SK-N-MC (cell line): ENCODE results near the gene CDK5R2.
A peak's percentile ranks its signal among the peaks of the same experiment; 100 is the strongest.

ENCODE experiments used
- DNase-seq: peaks from one replicate; pipeline ENCODE4 v3.0.0-alpha.2; 2011; ENCODE audit warnings: low read depth, low spot score
- H3K27ac ChIP-seq: fragments of 200-600 bp; sonication (generic); 2 replicates; pipeline ENCODE4 v1.5.1; 2016; ENCODE audit warnings: mixed run types
- H3K36me3 ChIP-seq: fragments of 200-600 bp; sonication (generic); 2 replicates; pipeline ENCODE4 v1.6.1; 2017; ENCODE audit warnings: antibody characterized with exemption, low read length, mixed read lengths; ENCODE audit not compliant: insufficient read depth
- H3K4me3 ChIP-seq: fragments of 200-600 bp; sonication (generic); 2 replicates; pipeline ENCODE4 v1.5.1; 2016
- H3K9ac ChIP-seq: fragments of 200-600 bp; sonication (generic); 2 replicates; pipeline ENCODE4 v1.8.0; 2017; ENCODE audit warnings: mixed run types, mixed read lengths; ENCODE audit not compliant: insufficient read length
- H3K9me3 ChIP-seq: fragments of 200-600 bp; sonication (generic); 2 replicates; pipeline ENCODE4 v1.6.1; 2017; ENCODE audit warnings: low read depth, mild to moderate bottlenecking, antibody characterized with exemption, low read length, moderate library complexity, mixed read lengths
- EZH2 ChIP-seq: fragments of 200-600 bp; sonication (generic); IDR thresholded peaks from one replicate; pipeline ENCODE4 v1.6.1; 2017; ENCODE audit warnings: antibody characterized with exemption
- FOXP2 ChIP-seq: optimal IDR thresholded peaks from 2 replicates; pipeline ENCODE3; 2011; ENCODE audit warnings: mild to moderate bottlenecking, moderate library complexity; ENCODE audit not compliant: insufficient read depth; ENCODE audit errors: extremely low read length, control extremely low read depth
- POLR2AphosphoS5 ChIP-seq: IDR thresholded peaks from 2 replicates; pipeline ENCODE4 v1.6.1; 2012; ENCODE audit warnings: mild to moderate bottlenecking, low read depth, low read length, borderline replicate concordance

CDK5R2 gene

DNA sequence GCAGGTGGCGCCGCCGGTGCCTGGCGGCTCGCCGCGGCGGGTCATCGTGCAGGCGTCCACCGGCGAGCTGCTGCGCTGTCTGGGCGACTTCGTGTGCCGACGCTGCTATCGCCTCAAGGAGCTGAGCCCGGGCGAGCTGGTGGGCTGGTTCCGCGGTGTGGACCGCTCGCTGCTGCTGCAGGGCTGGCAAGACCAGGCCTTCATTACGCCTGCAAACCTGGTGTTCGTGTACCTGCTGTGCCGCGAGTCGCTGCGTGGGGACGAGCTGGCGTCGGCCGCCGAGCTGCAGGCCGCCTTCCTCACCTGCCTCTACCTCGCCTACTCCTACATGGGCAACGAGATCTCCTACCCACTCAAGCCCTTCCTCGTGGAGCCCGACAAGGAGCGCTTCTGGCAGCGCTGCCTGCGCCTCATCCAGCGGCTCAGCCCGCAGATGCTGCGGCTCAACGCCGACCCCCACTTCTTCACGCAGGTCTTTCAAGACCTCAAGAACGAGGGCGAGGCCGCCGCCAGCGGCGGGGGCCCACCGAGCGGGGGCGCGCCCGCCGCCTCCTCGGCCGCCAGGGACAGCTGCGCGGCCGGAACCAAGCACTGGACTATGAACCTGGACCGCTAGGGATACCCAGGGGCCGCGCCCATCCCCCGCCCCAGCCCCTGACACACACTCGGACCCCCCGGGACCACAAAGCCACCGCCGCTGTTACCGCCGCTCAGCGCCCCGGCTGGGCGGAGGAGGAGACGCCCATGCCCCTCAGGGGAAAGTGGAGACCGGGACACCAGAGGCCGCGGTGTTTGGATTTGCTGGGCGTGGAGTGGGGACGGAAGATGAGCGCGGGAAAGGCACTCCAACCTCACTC, 1.1 kb downstream of the CDK5R2 start:
- Histone ChIP-seq H3K27ac (no peak overlapping the region), H3K4me3 (peak overlapping the region; percentile 58), H3K9me3 (no peaks in the 10 kb centered on the region), H3K9ac (no peak overlapping the region), H3K36me3 (no peaks in the 10 kb centered on the region)
- no peak for TF ChIP-seq FOXP2
- TF ChIP-seq EZH2 = no peak
- no peak for TF ChIP-seq POLR2AphosphoS5
- no peak for DNase-seq

DNA sequence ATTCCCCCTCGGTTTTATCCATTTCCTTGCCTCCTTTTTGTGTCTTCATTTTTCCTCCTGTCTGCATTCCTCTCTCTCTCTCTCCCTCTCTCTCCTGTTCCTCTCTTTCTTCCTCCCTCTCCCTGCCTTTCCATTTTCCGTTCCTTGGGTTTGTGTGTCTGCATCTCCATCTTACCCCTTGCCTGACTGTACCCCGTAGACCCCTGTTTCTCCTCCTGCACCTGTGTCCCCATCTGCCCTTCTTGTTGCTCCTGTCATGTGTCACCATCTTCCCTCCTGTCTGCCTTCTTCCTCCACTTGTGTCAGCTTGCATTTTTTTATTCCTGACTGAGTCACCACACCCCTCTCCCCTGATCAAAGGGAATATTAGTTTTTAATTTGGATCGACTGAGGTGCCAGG, 1.8 kb downstream of the CDK5R2 start:
- no peak for DNase-seq
- no peak overlapping the region for H3K27ac ChIP-seq
- TF ChIP-seq FOXP2 = no peak
- no peak for TF ChIP-seq POLR2AphosphoS5
- no peaks in the 10 kb centered on the region for H3K36me3 ChIP-seq
- H3K4me3 ChIP-seq = peak overlapping the region; percentile 61
- H3K9me3 ChIP-seq = no peaks in the 10 kb centered on the region
- no peak overlapping the region for H3K9ac ChIP-seq

DNA sequence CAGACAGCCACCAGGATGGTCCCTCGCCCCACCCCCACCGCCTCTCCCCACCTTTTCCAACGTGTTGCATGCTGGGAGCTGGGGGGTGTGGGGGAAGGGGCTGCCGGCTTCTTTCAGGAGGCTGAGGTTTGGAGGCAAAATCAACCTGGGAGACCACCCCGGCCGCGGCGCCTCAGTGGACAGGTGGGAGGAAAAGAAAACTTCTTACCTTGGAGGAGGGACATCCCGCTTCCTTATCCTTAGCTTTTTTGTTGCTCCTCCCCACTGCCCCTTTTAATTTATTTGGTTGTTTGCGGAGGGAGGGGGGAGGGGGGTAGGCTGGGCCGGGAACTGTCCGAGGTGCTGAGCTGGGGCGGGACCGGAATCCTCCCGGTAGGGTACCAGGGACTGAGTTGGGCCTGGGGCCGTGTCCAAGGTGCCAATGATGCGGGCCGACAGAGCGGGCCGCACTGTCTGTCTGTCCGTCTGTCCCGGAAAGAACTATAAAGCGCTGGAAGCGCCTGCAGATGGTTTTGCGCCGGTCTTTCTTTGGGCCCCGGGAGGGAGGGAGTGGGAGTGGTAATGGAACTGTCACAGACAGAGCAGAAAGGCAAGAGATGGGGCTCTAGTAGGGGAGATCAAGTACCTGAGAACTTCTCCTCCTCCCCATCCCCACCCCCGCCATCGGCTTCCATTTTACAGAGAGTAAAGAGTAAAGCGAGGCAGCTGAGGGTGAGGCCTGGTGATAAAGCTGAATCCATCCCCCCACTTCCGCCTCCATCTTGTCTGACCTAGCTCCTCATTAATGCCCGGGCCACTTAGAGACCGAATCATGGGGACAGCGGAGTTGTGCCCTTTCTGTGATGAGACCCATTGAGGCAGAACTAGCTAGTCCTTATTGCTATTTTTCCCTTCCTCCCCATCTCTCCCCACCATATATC, 2.4 kb downstream of the CDK5R2 start:
- H3K9me3 ChIP-seq = no peaks in the 10 kb centered on the region
- H3K36me3 ChIP-seq = no peaks in the 10 kb centered on the region
- TF ChIP-seq EZH2 (no peak), FOXP2 (no peak), POLR2AphosphoS5 (no peak)
- H3K4me3 ChIP-seq = peak overlapping the region; percentile 61
- no peak overlapping the region for H3K27ac ChIP-seq
- H3K9ac ChIP-seq = no peak overlapping the region
- no peak for DNase-seq

DNA sequence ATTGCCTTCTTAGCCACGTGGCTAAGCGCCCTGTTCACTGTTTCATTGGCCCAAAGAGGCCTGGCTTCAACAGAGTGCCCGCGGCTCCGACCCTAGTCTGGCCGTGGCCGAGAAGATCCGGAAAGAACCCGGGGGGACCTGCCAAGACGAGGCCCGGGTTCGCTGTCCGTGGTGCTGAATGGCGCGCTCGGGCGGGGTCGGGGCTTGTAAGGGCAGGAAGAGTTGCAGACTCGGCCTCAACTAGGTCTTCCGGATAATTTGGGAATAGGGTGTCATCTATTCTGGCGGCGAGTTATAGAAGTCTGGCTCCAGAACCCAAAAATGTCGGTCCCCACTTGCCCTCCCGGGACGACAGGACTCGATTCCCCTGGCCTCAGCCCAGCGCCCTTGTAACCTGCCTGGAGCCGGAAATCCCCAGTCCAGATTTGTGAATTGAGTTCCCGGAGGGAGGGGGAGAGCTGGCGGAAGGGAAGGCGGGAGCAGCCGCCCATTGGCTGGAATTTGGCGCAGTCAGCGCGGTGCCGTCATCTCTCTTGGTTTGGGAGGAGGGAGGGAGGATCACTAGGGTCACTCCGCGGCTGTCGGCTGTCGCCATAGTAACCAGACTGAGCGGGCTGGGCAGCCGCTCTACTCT, 3.5 kb downstream of the CDK5R2 start:
- no peak for DNase-seq
- H3K36me3 ChIP-seq = no peaks in the 10 kb centered on the region
- H3K4me3 ChIP-seq = no peak overlapping the region
- peak; percentile 19 for TF ChIP-seq FOXP2
- TF ChIP-seq POLR2AphosphoS5 = no peak
- TF ChIP-seq EZH2 = no peak
- H3K9ac ChIP-seq = no peak overlapping the region
- no peaks in the 10 kb centered on the region for H3K9me3 ChIP-seq
- H3K27ac ChIP-seq = no peak overlapping the region

DNA sequence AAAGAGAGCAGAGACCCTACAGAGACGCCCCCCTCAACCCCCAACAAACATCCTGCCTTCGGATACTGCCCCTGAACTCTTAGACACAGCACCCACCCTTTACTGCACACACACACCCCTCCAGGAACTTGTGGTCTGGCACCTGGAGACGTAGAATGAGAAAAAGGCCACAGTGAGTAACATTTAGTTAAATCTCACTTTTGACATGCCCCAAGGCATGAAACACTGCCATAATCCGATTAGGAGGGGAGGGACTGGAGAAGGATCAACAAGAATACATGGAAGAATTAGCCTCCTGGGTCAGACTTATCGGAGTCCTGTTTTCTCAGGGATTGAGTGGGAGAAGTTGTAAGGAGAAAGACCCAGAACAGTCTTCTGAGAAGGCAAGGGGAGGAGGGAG, 4.1 kb downstream of the CDK5R2 start:
- no peak for TF ChIP-seq FOXP2
- no peak for TF ChIP-seq EZH2
- no peak for TF ChIP-seq POLR2AphosphoS5
- Histone ChIP-seq H3K27ac (no peak overlapping the region), H3K9ac (no peak overlapping the region), H3K4me3 (no peak overlapping the region), H3K36me3 (no peaks in the 10 kb centered on the region), H3K9me3 (no peaks in the 10 kb centered on the region)
- no peak for DNase-seq

DNA sequence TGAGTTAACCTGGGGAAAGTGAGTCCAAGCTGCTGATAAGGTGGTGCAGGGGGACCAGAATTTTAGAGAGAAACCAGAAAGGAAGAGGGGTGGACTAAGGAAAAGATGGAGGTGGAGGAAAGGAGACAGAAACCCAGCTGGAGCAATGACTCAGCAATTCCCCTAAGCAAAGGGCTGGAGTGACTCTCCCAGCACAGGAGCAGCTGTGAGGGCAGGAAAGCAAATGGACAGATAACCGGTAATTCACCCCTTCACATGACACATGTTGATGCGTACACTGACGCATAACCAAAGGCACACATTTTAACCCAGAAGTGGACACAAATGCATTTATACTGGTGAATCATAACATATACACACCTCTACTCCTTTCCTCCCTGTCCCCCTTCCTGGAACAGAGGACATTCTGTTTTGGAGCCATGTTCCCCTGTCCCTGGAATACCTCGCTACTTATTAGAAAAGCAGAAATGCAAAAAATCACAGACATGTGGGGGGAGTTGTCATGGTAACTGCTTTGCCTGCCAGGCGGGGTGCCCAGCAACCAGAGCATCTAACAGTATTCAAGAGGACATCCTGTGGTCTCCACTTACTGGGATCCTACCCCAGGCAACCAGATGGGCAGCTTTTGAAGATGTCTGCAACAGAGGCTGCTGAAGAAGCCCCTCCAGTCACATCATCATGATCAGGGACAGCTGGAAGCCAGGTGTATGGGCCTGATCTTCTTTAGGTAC, 4.7 kb downstream of the CDK5R2 start:
- H3K4me3 ChIP-seq = no peak overlapping the region
- TF ChIP-seq EZH2 (no peak), FOXP2 (no peak), POLR2AphosphoS5 (no peak)
- H3K36me3 ChIP-seq = no peaks in the 10 kb centered on the region
- no peak overlapping the region for H3K27ac ChIP-seq
- H3K9me3 ChIP-seq = no peaks in the 10 kb centered on the region
- no peak for DNase-seq
- no peak overlapping the region for H3K9ac ChIP-seq

DNA sequence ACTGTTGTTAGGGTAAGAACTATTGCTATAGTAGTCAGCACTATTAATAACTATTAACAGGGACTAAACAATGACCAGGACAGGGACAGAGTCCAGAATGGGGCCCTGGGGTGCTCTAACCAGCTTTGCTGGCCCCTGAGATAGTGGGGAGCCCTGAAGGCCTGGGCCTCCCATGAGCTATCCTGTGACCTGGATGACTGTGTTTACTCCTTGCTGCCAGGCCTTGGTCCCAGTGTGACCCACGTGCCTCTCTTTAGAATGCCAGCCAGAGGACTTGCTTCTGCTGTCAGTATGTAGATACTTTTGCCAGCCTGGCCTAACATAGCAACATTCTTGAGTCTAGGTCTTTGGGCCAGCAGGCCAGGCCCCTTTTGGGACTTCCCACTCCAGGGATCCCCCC, 11.4 kb downstream of the CDK5R2 start:
- H3K27ac ChIP-seq = no peak overlapping the region
- TF ChIP-seq FOXP2 = no peak
- no peak for TF ChIP-seq POLR2AphosphoS5
- no peak for TF ChIP-seq EZH2
- no peaks in the 10 kb centered on the region for H3K36me3 ChIP-seq
- H3K9me3 ChIP-seq = no peaks in the 10 kb centered on the region
- H3K4me3 ChIP-seq = no peak overlapping the region
- no peak overlapping the region for H3K9ac ChIP-seq
- DNase-seq = no peak
